GM21723 (cell line): ENCODE measurements around the gene AOPEP.

Experiments
- ATAC-seq: cut with Tn5 transposase; IDR thresholded peaks from one replicate; pipeline ENCODE4 v1.9.1; 2021; ENCODE audit warnings: mild to moderate bottlenecking, moderate library complexity; ENCODE audit not compliant: unreplicated experiment

AOPEP gene

DNA sequence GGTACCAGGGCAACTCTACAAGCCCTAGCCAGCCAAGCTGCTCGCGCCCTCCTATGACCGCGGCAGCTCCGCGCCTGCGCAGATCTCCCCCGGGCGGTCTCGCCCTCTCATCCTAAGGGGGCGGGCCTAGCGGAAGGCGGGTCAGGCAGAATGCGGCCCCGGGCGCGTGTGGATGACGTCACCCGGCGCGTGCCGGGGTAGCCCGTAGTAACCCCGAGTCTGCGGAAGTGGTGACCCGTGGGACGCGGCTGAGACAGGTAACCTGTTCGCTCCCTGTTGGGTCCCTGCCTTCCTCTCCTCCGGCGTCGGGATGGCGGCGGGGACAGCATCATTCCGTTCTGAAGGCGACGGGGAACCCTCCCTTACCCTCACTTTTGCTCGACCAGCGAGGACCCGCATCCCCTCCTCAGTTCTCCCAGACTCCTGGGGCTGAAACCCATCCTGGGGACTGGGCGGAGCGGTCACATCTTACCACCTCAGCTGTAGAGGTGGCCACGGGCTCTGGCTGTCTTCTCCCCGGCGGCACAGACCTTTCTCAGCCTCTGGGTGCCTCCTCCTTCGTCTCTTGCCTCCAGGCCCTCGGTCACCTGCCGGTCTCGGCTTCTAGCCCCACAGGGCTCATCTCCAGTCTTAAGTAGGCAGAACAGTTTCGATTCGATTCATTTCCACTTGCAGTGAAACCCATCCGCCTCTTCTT is at the start of gene AOPEP:
AOPEP (plus strand) TSS at position 205 of the 697 bp plus-strand sequence. CDS start 33,085 bp downstream, outside the sequence.
- peak; percentile 97 for ATAC-seq

DNA sequence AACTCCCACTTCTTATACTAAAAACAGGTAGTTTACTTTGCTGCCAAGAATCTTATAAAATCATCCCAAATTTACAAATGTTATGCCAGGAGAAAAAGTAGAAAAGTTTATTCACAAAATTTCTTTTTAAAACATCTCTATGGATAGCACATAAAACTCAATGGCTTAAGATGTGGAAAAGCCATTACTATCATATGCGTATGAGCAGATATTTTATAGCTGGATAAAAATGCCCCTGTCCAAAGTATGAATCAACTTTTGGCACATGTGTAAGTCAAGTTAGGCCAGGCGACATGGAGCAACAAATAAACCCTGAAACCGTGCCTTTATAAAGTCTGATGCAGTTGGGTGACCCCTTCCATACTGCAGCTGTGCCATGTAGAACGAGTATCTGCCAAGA is 48.6 kb upstream of the AOPEP start:
- ATAC-seq, result no peak

- ATAC-seq, result no peak
These were observed 46.9 kb upstream of the AOPEP start for GRCh38 chr9:94679587-94679986.

DNA sequence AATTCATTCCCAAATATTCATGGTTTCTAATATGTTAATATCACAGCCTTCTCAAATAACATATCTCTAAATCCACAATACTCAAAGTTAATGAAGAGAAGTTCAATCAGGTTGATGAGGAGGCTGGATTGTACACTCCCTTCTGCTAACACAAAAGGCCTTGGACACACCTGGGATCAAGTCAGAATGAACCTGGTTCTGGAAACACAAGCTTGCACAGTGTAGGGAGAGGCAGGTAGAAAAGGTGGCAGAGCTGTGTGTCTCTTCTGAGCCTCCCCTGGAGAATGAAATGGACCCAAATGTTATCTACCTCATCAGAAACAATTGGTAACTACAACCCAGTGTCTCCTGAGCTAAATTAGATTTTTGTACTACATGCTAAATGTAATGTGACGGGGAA is 46.5 kb upstream of the AOPEP start:
- no peak for ATAC-seq

GRCh38 chr9:94680621-94681020 is 45.9 kb upstream of the AOPEP start:
- no peak for ATAC-seq

- ATAC-seq, result peak; percentile 62
These were observed 45.0 kb upstream of the AOPEP start for GRCh38 chr9:94681508-94681907.

GRCh38 chr9:94685359-94685758 is 41.1 kb upstream of the AOPEP start:
- ATAC-seq, result no peak

- no peak for ATAC-seq
These were observed 39.0 kb upstream of the AOPEP start for GRCh38 chr9:94687451-94687850.

DNA sequence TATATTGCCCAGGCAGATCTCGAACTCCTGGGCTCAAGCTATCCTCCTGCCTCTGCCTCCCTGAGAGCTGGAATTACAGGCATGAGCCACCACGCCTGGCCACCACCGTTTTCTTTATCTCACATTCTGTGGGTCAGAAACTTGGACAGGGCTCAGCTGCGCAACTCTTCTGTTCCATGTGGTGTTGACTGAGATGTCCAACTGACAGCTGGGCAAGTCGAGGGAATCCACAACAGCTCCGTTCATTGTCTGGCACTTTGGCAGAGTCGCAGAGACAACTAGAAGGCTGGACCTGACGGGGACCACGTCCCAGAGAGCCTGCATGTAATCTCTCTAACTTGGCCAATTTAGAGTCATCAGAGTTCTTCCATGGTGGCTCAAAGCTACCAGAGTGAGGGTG is 36.2 kb upstream of the AOPEP start:
- no peak for ATAC-seq

DNA sequence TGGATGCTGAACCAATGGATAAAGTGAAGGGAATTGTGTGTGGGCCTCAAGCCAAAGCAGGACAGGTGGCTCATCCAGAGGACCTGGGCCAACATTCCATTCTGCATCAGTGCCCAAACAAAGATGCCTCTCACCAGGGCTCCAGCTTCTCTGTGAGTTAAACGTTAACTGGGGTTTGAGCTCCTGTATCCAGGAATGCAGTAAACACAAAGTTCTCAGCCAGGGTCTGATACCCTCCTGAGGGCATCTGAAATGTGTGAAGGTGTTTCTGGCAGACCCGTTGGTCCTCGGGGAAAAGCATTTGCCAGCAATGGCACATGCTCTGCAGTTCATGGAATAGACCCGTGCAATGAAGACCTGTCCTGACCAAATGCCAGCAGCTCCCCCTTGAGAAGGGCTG is 33.9 kb upstream of the AOPEP start:
- ATAC-seq, result no peak

GRCh38 chr9:94693485-94694204 is 32.9 kb upstream of the AOPEP start:
- ATAC-seq, result no peak

DNA sequence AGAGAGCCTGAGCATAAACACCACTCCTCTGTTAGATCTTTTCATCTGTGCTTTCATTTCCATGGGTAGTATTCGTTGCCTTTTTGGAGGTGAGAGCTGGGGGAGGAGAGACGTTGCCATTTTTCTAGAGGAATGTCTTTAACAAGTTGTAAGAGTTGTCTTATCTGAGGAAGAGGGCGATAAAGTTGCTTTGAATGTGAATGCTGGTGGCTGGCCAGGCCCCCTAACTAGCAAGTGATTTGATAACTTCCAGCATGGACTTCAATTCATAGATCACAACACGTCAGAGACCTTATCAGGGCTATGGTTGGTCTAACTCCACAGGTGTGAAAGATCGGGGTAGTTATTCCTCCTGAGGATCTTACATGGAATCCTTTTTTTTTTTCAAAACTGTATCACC is 30.0 kb upstream of the AOPEP start:
- ATAC-seq, result no peak

- ATAC-seq, result no peak
These were observed 28.4 kb upstream of the AOPEP start for GRCh38 chr9:94697972-94698581.

- ATAC-seq, result no peak
These were observed 26.7 kb upstream of the AOPEP start for GRCh38 chr9:94699715-94700373.

DNA sequence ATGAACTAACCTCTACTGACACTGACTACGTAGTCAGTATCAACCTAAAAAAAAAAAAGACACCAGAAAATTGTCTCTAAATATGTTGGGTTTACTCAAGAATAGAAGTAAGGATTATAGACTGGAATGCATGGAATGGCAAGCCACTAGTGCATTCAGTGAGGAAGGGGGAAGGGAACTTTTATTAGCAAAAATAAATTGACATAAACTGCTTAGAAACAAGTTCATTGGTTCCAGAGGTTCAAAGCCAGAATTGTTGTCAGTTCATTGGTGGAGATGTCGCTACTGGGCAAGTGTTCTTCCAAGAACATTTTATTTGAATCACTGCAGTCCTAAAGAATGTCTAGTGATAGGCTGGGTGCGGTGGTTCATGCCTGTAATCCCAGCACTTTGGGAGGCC is 26.1 kb upstream of the AOPEP start:
- no peak for ATAC-seq

DNA sequence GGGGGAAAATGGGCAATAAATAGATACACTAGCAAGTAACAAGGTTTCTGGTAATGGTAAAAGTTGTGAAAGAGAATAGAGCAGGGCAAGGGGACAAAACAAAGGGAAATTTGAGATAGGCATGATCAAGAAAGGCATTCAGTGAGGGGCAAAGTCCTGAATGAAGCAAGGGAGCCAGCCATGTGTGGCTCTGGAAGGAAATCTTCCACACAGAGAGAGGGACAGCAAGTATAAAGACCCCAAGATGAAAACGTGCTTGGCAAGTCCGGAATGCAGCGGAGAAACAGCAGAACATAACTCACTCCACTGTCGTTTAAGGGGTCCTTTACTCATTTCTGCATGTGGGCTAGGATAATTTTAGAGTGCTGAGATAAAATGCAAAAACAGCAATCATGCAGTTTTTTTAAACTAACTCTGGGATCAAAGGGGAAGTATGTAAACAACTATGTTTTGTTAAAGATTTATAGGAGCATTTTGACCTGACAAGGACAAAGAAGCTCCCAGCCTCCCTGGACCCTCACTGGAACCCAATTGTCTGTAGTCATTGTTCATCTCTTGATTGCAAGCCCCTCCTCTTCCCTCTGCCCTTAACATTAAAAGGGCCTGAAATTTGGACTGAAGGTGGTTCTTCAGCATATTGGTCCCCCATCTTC is 22.9 kb upstream of the AOPEP start:
- ATAC-seq, result no peak

DNA sequence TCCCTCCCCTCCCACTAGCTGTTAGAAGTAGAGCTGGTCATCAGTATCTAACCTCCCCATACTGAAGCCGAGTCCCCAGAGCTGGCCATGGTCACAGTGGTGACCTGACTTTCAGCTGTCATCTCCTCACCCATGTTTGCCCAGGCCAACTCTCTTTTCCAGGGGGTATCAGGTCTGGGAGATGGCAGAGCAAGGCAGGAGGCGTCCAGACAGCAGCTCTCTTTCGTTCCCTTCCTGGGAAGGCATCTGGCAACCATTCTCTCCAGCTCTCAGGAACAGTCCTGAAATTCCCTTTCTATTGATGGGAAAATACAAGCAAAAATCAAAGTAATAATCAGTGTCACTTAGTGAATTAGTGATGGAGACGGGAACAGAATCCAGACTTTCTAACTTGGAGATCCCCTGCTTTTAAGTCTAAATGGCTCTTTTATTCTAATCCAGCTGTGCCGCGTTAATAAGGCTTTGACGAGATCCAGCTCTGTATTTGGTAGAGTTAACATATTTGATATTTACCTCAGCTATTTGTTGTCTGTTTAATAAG is 21.3 kb upstream of the AOPEP start:
- ATAC-seq, result no peak

- no peak for ATAC-seq
These were observed 19.6 kb upstream of the AOPEP start for GRCh38 chr9:94706922-94707321.

- no peak for ATAC-seq
These were observed 12.9 kb upstream of the AOPEP start for GRCh38 chr9:94713436-94714215.

GRCh38 chr9:94714494-94714893 is 12.0 kb upstream of the AOPEP start:
- no peak for ATAC-seq
